Coronary artery (tissue), 2 donors: ENCODE data around the gene OSBPL8.
"Not testable (repeated sequence)": the region's sequence is repeated elsewhere in the genome, so short reads cannot be mapped to it uniquely, and the experiment has no call there.

Experiments
- DNase-seq: peaks from one replicate; pipeline ENCODE4 v3.0.0-alpha.2; 2017; ENCODE audit warnings: low spot score
- H3K27ac ChIP-seq, 2 donors: fragments of 200-600 bp; sonication (generic); one replicate each; pipeline ENCODE4 v1.5.1; 2016 to 2019
- H3K4me3 ChIP-seq: fragments of 200-600 bp; sonication (generic); 2 replicates; pipeline ENCODE4 v1.5.1; 2016; ENCODE audit warnings: mild to moderate bottlenecking, moderate library complexity
- CTCF ChIP-seq: fragments of 200-600 bp; sonication (generic); IDR thresholded peaks from one replicate; pipeline ENCODE4 v1.5.1; 2019; ENCODE audit warnings: antibody characterized with exemption

The OSBPL8 gene

GRCh38 chr12:76391461-76391860, 168.1 kb downstream of the OSBPL8 start:
- Histone ChIP-seq H3K4me3 (no peak overlapping the region), H3K27ac (no peak overlapping the region)
- no peak for DNase-seq
- no peak for TF ChIP-seq CTCF

- TF ChIP-seq CTCF, result no peak
- Histone ChIP-seq H3K27ac (no peak overlapping the region), H3K4me3 (no peak overlapping the region)
- DNase-seq, result no peak
These were observed 172.0 kb downstream of the OSBPL8 start for GRCh38 chr12:76387614-76388013.

DNA sequence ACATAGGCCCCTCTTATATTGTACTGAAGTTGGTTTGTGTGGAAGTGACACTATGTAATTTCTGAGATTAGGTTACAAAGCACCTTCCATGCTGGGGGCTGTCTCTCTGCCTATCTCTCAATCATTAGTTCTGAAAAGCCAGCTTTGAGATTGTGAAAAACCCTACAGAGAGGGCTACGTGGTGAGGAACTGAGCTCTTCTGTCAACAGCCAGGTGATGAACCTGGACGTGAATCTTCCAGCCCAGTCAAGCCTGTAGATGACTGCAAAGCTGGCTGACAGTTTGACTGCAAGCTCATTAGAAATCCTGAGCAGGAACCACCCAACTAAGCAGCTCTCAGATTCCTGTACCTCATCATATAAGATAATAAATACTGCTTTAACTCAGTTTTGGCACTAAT, 175.0 kb downstream of the OSBPL8 start:
- DNase-seq, result no peak
- TF ChIP-seq CTCF, result no peak
- H3K4me3 ChIP-seq, result no peak overlapping the region
- no peak overlapping the region for H3K27ac ChIP-seq

DNA sequence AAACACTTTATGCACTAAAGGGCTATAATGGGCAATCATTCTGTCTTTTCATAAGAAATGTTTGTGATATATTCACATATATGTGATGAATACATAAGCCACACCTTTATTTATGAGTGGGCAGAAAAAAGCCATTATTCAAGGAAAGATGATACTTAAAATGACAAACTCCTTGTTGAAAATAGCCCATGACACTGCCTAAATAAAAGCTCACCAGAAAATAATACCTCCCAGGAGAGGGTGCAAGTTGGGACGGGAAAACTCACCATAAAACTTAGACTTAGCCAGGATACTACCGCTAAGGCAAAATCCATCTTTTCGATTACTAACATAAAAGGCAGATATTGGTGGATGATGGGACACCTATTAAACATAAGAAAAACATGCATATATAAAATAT, 175.6 kb downstream of the OSBPL8 start:
- H3K4me3 ChIP-seq, result no peak overlapping the region
- H3K27ac ChIP-seq, result no peak overlapping the region
- no peak for DNase-seq
- TF ChIP-seq CTCF, result no peak

GRCh38 chr12:76379261-76379660, 180.3 kb downstream of the OSBPL8 start:
- DNase-seq, result no peak

GRCh38 chr12:76376876-76377275, 182.7 kb downstream of the OSBPL8 start:
- not testable (repeated sequence) for H3K4me3 ChIP-seq, DNase-seq, H3K27ac ChIP-seq

More at GRCh38 chr12:76379261-76379660, 180.3 kb downstream of the OSBPL8 start:
- Histone ChIP-seq H3K4me3 (no peak overlapping the region), H3K27ac (no peak overlapping the region)
- no peak for TF ChIP-seq CTCF

DNA sequence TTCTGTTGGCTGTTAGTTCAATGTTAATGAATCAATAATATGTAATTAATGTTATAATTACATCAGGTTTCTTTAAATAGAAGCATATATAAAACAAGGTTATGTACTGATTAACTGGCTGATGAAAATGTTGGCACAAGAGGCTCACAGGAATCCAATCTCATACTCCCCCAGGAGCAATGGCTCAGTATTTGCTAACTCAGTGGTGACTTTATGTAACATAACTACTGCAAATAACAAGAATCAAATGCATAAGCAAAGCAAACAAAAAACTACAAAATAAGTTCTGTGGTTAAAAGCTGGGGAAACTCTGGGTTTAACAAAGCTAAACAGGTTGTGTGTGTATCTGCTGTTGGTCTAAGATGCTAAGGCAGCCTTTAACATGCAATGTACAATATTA, 183.6 kb downstream of the OSBPL8 start:
- Histone ChIP-seq H3K4me3 (no peak overlapping the region), H3K27ac (no peak overlapping the region)
- no peak for TF ChIP-seq CTCF
- DNase-seq, result no peak

- H3K27ac ChIP-seq, result no peak overlapping the region
- H3K4me3 ChIP-seq, result no peak overlapping the region
- no peak for DNase-seq
- no peak for TF ChIP-seq CTCF
These were observed 184.1 kb downstream of the OSBPL8 start for GRCh38 chr12:76375470-76375869.
